ENCODE data around the gene DAPK2.

Gene DAPK2

DNA sequence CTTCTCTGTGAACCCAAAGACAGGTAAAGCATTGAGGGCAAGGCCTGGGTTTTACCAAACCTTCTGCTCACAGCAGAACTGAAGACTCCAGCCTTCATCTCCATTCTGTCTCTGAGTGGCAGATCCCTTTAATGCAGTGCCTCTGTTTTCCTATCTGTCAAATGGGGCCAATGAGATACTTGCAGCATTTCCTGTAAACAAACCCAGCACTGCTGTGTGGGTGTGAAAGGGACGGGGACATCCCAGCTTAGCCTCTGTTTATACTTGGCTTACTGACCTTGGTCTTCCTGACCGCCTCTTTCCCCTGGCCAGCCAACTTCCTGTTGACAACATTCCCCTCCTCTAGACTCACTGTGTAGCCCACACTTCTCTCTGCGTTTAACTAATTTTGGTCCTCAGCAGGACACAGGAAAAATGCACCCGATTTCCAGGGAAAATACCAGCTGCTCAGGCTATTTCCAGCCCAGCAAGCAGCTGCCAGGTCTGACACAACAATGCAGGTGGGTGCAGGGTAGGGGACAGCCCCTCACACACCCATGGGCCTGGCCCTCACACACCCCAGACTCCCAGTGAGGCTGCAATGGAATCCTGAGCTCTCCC, 106.7 kb downstream of the DAPK2 start:
- DNase-seq = no peak

DNA sequence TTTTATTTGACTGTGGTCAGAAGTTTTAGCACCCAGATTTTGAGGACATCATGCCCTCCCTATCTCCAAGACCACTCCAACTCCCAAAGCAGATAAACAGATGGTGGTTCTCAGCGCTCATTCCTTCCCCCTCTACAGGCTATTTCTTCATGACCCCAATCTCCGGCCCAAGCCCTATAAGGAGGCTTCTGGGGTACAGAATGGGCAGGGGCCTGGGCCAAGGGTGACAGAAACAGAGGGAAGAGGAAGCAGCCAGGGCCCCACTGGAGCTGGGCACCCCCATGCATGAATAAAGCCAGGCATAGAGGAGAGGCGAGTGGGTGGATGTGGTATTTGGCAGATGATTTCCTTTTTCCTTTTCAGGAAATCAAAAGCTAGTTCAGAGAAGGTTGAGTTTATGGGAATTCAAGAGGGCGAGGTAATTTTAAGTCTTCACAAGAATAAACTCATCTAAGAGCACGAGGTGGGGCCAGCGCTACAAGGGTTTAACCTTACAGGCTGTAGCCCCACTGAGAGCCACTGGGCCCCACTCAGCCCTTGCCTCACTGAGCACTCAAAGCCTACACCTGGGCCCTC, 107.7 kb downstream of the DAPK2 start:
- DNase-seq = no peak

DNA sequence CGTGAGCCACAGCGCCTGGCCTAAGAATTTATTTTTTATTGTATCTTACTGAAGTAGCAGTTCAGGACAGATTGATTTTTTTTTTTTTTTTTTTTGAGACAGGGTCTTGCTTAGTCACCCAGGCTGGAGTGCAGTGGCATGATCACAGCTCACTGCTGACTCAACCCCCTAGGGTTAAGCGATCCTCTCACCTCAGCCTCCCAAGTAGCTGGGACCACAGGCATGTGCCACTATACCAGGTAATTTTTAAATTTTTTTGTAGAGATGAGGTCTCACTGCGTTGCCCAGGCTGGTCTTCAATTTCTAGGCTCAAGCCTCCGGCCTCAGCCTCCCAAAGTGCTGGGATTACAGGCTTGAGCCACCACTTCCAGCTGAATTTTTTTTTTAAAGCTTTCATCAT, 112.8 kb downstream of the DAPK2 start:
- DNase-seq = no peak

DNA sequence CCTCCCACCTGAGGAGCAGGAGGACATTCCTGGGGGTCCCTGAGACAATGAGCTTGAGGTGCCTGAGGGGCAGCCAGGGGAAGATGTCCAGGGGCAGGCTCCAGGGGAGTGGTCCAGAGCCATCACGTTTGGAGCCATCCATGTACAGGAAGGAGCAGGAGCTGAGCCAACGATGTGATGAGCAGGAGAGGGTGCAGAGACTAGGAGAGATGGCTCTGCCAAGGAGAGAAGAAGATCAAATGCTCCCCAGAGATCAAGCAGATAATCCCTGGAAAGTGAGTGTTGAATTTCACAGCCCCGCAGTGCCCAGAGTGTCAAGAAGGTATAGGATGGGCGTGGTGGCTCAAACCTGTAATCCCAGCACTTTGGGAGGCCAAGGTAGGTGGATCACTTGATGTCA, 114.7 kb downstream of the DAPK2 start:
- no peak for DNase-seq

DNA sequence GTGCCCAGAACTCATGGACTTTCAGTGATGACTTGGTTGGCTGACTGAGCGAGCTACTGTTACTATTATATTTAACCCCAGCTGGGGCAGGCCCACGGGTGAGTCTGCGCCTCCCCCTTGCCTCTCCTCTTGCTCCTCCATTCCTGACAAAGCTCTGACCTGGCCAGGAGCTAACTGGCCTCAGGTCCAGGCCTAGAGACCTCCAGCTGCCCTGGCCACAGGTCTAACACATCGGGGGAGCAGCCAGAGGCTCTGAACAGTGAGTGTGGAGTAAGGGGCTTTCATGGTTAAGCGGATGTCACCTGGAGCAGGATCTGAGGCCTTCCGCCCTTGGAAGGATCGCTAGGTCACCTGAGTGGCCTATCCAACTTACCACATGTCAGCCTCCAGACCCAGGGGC, 116.3 kb downstream of the DAPK2 start:
- DNase-seq = no peak

DNA sequence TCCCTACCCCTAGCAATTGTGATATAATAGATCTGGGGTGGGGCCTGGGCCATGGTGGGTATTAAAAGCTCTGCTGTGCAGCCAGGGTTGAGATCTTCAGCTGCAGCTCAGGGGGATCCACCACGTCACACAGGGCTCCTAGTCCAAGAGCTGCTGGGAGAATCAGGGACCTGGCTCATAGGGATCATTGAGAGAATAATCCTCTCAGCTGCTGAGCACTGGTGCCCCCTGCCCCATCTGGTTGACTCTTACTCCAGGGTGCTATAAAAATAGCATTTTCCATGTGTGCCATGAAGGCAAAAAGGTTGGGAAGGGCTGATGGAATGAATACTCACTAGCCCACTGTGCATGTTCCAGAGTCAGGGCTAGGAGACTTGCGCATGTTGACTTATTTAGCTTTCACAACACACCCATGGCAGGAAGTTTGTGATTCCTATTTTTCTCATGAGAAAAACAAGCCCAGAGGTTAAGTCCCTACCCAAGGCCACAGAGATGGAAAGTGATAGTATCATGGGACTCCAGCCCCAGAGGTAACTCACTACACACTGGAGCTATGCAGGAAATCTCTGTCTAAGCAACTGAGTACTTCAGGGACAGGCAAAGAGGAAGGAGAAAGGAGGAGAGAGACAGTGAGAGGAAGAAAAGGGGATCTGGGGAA, 118.0 kb downstream of the DAPK2 start:
- DNase-seq = no peak

DNA sequence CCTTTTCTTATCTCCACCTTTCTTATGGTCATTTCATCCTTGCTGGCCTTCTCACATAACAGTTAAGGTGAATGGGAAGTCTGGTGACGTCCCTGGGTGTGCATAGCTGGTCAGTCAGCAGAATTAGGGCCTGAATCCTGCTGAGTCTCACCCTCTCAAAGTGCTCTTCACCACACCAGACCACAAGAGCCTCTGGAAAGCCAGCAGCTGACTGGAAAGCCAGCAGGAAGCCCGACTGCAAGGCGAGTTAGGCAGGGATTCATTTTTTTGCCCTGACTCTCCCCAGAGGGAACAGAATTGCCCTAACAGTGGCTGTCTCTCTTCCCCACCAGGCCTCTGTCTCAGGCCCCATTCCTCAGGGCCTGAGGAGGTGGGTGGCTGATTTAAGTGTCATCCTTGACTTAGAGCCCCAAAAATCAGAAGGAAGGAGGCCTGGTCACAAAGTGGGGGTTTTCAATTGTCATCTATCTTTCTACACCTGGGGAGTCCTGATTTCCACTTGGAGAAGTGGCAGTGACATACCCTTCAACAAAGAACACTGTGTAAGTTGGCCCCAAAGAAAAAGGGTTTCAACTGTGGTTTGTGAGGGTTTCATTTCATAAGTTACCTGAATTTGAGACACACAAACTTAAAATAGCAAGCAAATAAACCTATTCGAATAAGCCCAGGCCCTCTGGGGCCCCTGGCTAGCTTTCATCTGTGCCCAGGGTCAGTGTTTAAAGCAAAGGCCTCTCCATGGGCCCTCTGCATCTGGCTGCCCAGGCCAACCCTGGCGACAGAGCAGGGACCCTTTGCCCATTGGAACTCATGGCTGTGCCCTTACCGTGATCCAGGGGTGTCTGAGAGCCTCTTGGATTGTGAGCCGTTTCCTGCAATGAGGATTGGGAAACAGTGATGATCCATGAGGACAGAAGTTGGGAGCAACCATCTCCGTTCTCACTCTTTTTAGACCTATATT, 122.0 kb downstream of the DAPK2 start:
- DNase-seq = no peak

DNA sequence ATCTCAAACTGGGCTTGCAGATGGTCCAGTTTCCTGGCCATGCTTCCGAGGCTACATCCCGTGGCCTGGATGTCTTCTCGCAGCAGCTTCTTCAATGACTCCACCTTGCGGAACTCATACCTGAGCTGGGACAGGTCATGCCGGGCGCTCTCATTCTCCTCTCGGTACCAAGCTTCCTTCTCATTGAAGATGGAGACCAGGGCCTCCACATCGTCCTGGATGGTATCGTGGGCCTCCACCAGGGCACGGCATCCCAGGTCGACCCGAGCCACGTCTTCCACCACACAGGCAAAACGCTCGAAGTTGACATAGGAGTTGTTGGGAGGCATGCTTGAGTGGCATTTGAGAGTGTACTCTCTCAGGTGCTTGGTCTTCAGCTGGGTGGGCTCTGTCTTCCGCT, 123.4 kb downstream of the DAPK2 start:
- no peak for DNase-seq

DNA sequence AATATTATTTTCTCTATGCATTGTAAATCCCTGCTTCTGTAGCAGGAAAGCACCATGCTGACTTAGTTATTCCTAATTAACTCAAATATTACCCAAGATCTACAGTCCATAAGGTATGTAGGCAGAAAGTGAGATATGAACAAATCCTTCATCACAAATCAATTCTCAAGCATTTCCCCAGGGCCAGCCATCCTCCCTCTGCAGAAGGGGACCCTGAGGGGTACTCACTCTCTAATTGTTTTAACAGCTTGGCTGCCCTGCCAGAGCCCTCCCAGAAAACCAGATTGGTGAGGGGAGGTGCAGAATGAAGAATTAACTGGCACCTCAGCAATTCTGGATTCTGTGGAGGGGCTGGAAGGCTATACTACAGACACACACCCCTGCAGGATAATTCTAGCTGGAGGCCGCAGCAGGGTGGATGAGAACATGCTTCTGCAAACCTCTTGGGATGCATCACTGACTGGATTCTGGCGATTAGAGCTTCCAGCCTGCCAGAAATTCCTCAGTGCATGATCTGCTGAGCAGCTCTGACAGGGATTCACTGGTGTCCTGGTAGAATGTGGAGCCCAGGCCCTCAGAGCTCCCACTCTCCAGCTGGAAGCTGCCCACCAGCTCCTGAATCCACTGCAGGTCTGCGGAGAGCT, 123.9 kb downstream of the DAPK2 start:
- DNase-seq = no peak

DNA sequence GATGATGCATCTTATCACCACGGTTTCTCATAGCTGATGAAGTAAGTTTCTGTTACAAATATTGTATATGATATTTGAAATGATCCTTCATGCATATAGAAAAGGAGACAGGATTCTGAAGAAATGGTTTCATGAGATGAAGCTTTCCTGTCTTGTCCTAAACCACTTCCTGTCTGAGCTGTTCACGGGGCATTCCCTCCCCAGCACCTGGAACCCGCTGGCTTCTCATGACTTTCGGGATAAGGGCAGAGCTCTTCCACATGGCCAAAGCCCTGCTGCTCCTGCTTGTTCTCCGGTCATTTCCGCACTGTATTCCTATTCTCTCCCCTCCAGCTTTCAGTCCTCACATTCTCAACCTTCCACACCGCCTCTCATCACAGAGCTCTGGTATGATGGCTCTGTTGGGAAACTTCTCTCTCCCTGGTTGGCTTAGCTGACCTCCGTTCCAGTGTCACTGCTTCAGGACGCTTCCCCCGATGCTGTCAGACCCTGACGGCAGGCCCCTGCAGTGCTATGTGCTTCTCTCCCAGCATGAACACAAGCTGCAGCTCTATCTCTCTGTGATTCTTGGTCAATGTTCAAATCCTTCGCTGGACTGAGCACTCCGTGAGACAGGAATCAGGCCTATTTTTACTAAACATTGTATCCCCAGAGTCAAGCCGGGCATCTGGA, 125.6 kb downstream of the DAPK2 start:
- DNase-seq = no peak

DNA sequence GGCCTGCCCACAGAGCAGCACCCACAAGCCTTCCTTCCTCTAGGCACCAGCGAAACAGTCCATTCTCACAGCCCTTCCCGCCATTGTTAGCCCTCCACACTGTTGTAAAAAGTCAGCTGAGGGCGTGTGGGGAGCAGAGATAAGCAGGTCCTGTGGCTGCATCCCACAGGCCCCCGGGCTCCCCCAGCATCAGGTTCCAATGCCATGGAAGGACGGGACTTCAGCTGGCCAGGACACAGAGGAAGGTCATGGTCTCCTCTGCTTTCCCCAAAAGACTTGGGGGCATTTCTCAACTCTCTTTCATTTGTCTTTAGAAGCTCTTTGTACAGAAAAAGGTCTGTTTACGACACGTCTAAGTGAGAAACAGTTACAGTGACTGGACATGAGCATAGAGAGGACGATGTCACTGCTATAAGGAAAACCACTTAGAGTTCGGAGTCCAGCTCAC, 127.4 kb downstream of the DAPK2 start:
- DNase-seq = no peak

DNA sequence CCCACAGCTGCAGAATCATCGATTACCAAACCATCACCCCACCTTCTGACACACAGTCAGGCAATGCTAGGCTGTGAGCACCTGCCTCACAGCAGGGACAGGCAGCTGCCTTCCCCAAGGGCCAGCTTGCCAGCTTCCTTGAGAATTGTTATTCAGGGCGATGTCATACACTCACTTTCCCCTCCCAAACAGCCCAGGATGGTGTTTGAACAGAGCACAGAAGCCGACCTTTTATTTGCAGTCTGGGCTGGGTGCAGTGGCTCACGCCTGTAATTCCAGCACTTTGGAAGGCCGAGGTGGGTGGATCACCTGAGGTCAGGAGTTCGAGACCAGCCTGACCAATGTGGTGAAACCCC, 128.0 kb downstream of the DAPK2 start:
- DNase-seq = no peak

DNA sequence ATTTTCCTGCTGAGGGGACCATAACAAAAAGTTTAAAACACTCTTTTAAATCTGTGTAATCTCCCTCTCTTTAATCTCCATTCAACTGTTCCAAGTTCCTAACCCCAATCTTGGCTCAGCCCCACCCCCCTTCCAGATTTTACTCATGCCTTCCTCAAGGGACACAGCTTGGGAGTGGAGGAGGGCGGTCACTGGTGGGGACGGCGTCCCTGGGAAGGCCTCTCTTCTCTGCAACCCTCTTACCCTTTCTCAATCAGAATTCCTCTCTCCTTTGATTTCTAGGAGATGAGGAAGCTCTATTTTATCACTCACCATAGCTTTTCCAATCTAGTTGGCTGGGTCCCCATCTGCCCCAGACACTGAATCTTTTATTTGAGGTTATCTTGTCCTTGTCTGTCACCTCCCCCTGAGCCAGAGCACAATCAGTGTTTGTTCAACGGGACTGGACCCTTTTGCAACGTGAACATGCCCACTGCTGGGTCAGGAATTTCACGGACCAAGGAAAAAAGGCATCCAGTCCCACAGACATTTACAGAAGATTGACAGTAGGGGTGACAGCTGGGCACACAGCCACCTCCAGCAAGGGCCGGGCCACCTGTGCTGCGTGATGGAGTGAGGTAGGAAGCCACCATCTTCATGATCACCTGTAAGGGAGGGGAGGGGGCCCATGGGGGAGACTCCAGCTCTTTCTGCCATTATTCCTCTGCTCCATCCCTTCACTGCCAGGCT, 128.5 kb downstream of the DAPK2 start:
- DNase-seq = no peak

DNA sequence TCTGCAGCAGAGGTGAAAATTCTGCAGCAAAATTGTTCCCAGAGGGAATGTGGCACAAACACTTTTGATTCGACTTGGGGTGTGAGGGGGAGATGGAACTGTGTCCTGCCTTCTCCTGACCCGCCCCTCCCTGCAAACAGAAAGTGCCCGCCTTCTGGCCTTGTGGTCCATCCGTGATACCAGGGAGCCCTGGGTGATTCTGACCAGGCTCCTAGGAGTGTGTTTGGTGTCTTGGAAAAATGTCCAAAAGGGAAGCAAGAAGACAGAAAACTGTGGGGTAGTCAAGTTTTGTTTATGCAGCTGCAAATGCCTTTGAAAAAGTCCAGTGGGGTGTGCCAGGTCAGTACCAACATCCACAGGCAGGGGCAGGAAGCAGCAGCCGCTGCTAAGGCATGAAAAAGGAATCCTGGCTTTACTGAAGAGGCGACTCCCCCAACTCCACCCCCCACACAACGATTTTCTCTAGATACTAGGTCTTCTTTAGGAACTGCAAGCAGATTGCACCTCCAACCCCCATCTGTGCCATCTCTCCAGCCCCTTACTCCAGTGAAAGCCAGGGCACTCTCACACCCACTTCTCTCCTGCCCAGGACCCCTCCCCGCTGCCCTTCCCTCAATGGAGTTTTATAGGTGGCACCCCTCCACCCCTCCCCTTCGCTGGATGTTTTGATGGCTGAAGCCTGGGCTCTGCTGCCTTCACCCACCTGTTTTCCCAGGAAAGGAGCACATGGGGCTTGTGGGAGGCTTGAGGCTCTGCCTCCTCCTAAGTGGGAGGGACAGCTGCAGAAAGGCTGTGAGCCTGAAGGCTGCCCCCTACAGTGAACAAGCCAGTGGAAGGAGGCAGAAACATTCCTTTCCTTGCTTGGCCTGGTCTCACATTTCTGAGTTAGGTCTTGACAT, 130.2 kb downstream of the DAPK2 start:
- DNase-seq = no peak

DNA sequence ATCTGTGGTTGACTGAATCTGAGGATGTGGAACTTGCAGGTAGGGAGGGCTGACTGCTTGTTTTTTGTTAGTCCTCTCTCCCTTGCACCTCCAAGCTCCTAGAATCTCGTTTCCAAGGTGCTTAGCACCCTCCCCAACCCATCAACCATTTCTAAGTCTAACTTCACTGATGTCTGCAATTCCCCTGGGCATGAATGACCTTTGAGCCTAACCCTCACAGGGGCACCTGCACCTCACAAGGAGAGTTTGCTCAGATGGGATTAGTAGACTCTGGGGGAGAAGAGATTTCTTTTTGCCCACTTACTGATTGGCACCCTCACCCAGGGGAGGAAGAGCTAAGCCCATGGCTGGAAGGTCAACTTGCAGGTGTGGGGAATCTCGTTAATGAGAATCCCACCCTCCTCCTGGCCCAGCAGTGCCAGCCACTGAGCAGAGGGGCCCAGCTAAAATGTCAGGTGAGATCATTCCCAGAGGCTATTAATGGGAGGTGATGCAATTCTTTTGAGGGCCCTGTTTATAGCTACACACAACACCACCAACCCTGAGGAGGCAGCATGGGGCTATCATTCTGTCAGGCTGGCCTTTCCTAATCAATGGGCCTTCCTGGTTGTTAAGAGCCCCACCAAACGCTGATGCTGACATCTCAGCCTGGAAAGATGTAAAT, 130.9 kb downstream of the DAPK2 start:
- no peak for DNase-seq

DNA sequence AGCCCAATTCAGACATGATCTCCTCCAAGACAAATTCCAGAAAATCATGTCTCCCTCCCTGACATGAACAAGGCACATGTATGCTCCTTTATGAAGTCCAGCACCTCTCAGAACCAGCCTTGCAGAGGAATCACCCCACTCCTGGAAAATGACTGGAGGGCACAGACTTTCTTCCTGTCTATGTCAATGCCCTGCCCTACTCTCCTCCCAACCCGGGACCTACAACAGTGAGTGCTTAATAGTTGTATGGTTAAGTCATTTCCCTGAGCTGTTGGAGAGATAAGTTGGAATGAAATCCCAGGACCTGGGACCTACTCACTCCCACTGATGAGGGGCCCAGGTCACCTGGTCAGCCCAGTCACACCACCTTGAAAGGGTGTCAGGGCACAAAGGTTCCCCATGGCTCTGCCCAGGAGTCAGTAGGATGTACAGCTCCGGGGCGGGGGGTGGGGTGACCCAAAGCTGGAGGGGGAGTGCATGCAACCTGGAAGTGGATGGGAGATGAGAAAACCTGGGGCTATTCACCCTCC, 132.4 kb downstream of the DAPK2 start:
- no peak for DNase-seq

DNA sequence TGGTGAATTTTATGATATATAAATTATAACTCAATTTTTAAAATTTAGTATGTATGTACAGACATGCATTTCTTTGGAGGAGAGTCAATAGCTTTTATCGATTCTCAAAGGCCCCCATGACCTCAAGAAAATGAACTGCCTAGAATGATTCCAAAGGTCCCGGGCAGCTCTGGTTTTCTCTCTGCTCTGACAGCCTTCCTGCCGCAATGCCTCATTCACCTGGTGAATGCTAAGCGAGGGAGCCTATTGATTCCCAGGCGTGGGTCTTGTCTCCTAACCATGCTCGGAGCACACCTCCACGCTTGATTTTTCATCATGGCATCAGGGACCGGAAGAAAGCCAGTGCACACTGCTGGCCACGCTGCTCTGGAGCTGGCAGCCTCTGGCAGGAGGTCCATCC, 132.9 kb downstream of the DAPK2 start:
- no peak for DNase-seq

DNA sequence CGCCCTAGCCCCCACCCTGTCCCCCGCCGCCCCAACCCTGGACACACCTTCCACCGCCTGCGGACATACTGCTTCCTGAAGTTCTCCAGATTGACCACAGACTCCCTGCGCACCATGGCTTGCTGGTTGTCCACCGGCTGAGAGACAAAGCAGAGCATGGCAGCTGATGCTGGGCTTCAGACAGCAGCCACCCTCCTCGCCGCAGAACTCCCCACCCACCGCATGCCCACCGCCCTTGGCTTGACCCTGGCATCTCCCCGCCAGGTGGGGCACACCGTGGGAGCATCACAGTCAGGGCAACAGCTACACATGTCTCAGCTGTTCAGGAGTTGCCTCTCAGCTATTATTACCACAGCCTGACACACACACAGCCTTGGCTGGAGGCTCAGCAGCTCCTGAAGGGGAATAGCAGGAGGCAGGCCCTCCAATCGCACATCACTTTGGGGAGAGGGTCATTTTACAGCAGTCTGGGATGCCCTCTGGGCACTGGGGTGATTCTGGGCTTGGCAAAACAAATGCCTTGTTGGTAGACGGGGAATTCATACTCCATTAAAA, 134.1 kb downstream of the DAPK2 start:
- no peak for DNase-seq

DNA sequence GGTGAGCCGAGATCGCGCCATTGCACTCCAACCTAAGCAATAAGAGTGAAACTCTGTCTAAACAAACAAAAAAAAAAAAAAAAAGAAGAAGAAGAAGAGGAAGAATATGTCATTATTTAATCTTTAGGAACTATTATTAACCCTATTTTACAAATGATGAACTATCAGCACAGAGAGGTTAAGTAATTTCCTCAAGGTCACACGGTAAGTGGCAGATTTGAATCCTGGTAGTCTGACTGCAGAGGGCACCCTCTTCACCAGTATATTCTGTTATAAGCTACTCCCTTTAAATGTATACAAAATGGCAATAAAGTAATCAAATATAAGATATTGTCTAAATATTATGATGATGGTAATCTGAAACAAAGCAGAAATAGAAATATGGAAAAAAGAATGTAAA, 135.1 kb downstream of the DAPK2 start:
- no peak for DNase-seq
